HEK293T (cell line): ENCODE measurements around the gene NSUN2.

Experiments
- CTCF ChIA-PET: fragments of 350-600 bp; formaldehyde crosslinking; extraction: SDS; loops from one replicate; lab custom pipeline; 2021; ENCODE audit warnings: antibody characterized with exemption, inconsistent platforms; lab: Yijun Ruan, JAX
- POLR2A ChIA-PET: fragments of 350-600 bp; formaldehyde crosslinking; extraction: SDS; loops from one replicate; lab custom pipeline; 2020; ENCODE audit warnings: antibody characterized with exemption, inconsistent platforms; lab: Yijun Ruan, JAX
- DNase-seq: peaks from one replicate; pipeline ENCODE4 v3.0.0; 2012; ENCODE audit warnings: mixed read lengths; ENCODE audit errors: extremely low spot score
- ARNT ChIP-seq: fragments of 450-650 bp; IDR thresholded peaks from 2 replicates; pipeline ENCODE4 v1.6.1; 2017; ENCODE audit warnings: mild to moderate bottlenecking
- BHLHE40 ChIP-seq: fragments of 450-650 bp; IDR thresholded peaks from 2 replicates; pipeline ENCODE4 v1.6.1; 2016; ENCODE audit warnings: mild to moderate bottlenecking, moderate library complexity, borderline replicate concordance
- CTBP1 ChIP-seq: fragments of 450-650 bp; IDR thresholded peaks from 2 replicates; pipeline ENCODE4 v1.6.1; 2016; ENCODE audit warnings: borderline replicate concordance
- ELF4 ChIP-seq: fragments of 450-650 bp; IDR thresholded peaks from 2 replicates; pipeline ENCODE4 v1.6.1; 2017; ENCODE audit warnings: antibody characterized with exemption
- FOXA1 ChIP-seq: fragments of 450-650 bp; IDR thresholded peaks from 2 replicates; pipeline ENCODE4 v1.6.1; 2016; ENCODE audit warnings: mild to moderate bottlenecking
- FOXK2 ChIP-seq: fragments of 450-650 bp; IDR thresholded peaks from 2 replicates; pipeline ENCODE4 v1.6.1; 2016; ENCODE audit warnings: mild to moderate bottlenecking
- FOXM1 ChIP-seq: fragments of 450-650 bp; IDR thresholded peaks from 2 replicates; pipeline ENCODE4 v1.6.1; 2017; ENCODE audit warnings: mild to moderate bottlenecking, borderline replicate concordance
- HDGF ChIP-seq: fragments of 450-650 bp; IDR thresholded peaks from 2 replicates; pipeline ENCODE4 v1.6.1; 2017; ENCODE audit warnings: antibody characterized with exemption, borderline replicate concordance
- L3MBTL2 ChIP-seq: fragments of 450-650 bp; conservative IDR thresholded peaks from 2 replicates; pipeline ENCODE4 v1.6.1; 2016; ENCODE audit warnings: mild to moderate bottlenecking
- LEF1 ChIP-seq: fragments of 450-650 bp; IDR thresholded peaks from 2 replicates; pipeline ENCODE4 v1.6.1; 2017; ENCODE audit warnings: mild to moderate bottlenecking, borderline replicate concordance
- NFRKB ChIP-seq: fragments of 450-650 bp; IDR thresholded peaks from 2 replicates; pipeline ENCODE4 v1.6.1; 2016; ENCODE audit warnings: mild to moderate bottlenecking, moderate library complexity
- PKNOX1 ChIP-seq: fragments of 450-650 bp; IDR thresholded peaks from 2 replicates; pipeline ENCODE4 v1.6.1; 2016
- SP1 ChIP-seq: fragments of 450-650 bp; IDR thresholded peaks from 2 replicates; pipeline ENCODE4 v1.6.1; 2017
- SUZ12 ChIP-seq: fragments of 450-650 bp; IDR thresholded peaks from 2 replicates; pipeline ENCODE4 v1.6.1; 2016; ENCODE audit warnings: mild to moderate bottlenecking
- TARDBP ChIP-seq: fragments of 450-650 bp; IDR thresholded peaks from 2 replicates; pipeline ENCODE4 v1.6.1; 2016
- ZNF384 ChIP-seq: fragments of 450-650 bp; IDR thresholded peaks from 2 replicates; pipeline ENCODE4 v1.6.1; 2016

Gene NSUN2

GRCh38 chr5:6551287-6551954 lies 81.4 kb downstream of the NSUN2 start:
- POLR2A ChIA-PET = no interaction called here
- no peak for DNase-seq
- CTCF ChIA-PET = interaction anchor here (0.7 kb wide), 1 partner anchor 854 kb away, joined by 4 read pairs; no protein-coding TSS in a partner anchor
- TF ChIP-seq ARNT (no peak), CTBP1 (no peak), SP1 (no peak)

GRCh38 chr5:6550628-6551027 lies 82.2 kb downstream of the NSUN2 start:
- ChIA-PET POLR2A (no interaction called here), CTCF (interaction anchor here (0.7 kb wide), 1 partner anchor 855 kb away, joined by 4 read pairs; no protein-coding TSS in a partner anchor)
- no peak for DNase-seq
- TF ChIP-seq NFRKB = no peak
- TF ChIP-seq CTBP1 = no peak
- TF ChIP-seq LEF1 = no peak
- TF ChIP-seq BHLHE40 = no peak
- no peak for TF ChIP-seq HDGF
- no peak for TF ChIP-seq SUZ12
- TF ChIP-seq ELF4 = no peak
- TF ChIP-seq FOXA1 = no peak
- TF ChIP-seq TARDBP = no peak
- TF ChIP-seq FOXK2 = no peak
- TF ChIP-seq L3MBTL2 = no peak
- TF ChIP-seq FOXM1 = no peak
- no peak for TF ChIP-seq ZNF384
- TF ChIP-seq SP1 = no peak
- TF ChIP-seq ARNT = no peak
- TF ChIP-seq PKNOX1 = no peak
